ENCODE measurements around the gene ABL1.

DNA sequence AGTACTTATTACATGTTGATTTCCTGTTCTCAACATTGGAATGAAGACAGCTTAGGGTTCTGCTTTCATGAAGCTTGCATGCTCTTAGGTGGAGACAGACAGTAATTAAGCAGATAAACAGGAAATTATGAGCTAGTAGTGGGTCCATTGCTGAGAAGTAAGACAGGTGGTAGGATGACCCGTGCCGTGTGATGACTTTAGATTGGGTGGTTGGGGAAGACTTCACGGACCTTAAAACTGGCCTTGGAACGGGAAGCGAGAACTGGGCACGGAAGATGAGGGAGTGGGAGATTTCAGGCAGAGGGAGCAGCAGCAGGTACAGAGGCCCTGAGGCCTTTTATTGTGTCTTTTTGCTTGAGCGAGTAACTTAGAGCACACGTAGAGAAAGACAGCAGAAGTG lies 27.2 kb downstream of the ABL1 start:
- TF ChIP-seq, protein P1, sequence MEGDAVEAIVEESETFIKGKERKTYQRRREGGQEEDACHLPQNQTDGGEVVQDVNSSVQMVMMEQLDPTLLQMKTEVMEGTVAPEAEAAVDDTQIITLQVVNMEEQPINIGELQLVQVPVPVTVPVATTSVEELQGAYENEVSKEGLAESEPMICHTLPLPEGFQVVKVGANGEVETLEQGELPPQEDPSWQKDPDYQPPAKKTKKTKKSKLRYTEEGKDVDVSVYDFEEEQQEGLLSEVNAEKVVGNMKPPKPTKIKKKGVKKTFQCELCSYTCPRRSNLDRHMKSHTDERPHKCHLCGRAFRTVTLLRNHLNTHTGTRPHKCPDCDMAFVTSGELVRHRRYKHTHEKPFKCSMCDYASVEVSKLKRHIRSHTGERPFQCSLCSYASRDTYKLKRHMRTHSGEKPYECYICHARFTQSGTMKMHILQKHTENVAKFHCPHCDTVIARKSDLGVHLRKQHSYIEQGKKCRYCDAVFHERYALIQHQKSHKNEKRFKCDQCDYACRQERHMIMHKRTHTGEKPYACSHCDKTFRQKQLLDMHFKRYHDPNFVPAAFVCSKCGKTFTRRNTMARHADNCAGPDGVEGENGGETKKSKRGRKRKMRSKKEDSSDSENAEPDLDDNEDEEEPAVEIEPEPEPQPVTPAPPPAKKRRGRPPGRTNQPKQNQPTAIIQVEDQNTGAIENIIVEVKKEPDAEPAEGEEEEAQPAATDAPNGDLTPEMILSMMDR (IDR thresholded peaks at IDR 0.05; ENCODE audit: insufficient read depth, low read depth, low read length) = no peak
- no peak for TF ChIP-seq EZH2 (IDR thresholded peaks at IDR 0.05; ENCODE audit: insufficient read depth, low read length)

Measured in astrocyte (in vitro differentiated cells and primary cell).